Cardiac fibroblast (primary cell): ENCODE results near the gene DPH1.

Experiments
- DNase-seq, 2 donors: peaks; one replicate each; pipeline versions ENCODE4 v3.0.0 to v3.0.0-alpha.2; 2010; ENCODE audit warnings: low read depth in 2 of 2
- H3K4me3 ChIP-seq, 2 donors: replicated peaks in 1 of 2; 1 replicate in 1 of 2; 2 replicates in 1 of 2; pipeline ENCODE4 v1.5.1; 2011; ENCODE audit warnings: low read depth in 2 of 2, low read length in 2 of 2, mild to moderate bottlenecking in 2 of 2, moderate library complexity in 1 of 2
- CTCF ChIP-seq: IDR thresholded peaks from one replicate; pipeline ENCODE4 v1.5.1; 2011; ENCODE audit warnings: low read depth, mild to moderate bottlenecking, low read length, inconsistent platforms

The DPH1 gene

GRCh38 chr17:2017274-2017941 lies 12.5 kb upstream of the DPH1 start:
- no peak overlapping the region for H3K4me3 ChIP-seq
- no peak for DNase-seq
- no peak for TF ChIP-seq CTCF

GRCh38 chr17:2018716-2019510 lies 11.0 kb upstream of the DPH1 start:
- no peak overlapping the region for H3K4me3 ChIP-seq
- DNase-seq, result no peak
- no peak for TF ChIP-seq CTCF

- TF ChIP-seq CTCF, result no peak
- DNase-seq, result no peak
- no peak overlapping the region for H3K4me3 ChIP-seq
Observed at GRCh38 chr17:2019723-2020122, 10.2 kb upstream of the DPH1 start.

GRCh38 chr17:2020721-2021120 lies 9.2 kb upstream of the DPH1 start:
- no peak for DNase-seq
- no peak for TF ChIP-seq CTCF
- no peak overlapping the region for H3K4me3 ChIP-seq

- TF ChIP-seq CTCF, result no peak
- H3K4me3 ChIP-seq, result no peak overlapping the region
- no peak for DNase-seq
Observed at GRCh38 chr17:2022647-2023240, 7.2 kb upstream of the DPH1 start.

GRCh38 chr17:2023256-2023655 lies 6.7 kb upstream of the DPH1 start:
- no peak overlapping the region for H3K4me3 ChIP-seq
- TF ChIP-seq CTCF, result no peak
- no peak for DNase-seq
